A549 (cell line): ENCODE results near the gene PAPPA2.

Experiments
- ATOH8 ChIP-seq: fragments of 250-450 bp; sonication (Bioruptor Pico); IDR thresholded peaks from 2 replicates; pipeline ENCODE4 v1.5.0; 2020; ENCODE audit warnings: low read depth, mild to moderate bottlenecking, moderate library complexity
- BHLHE40 ChIP-seq: IDR thresholded peaks from 2 replicates; pipeline ENCODE4 v1.6.1; 2012; ENCODE audit warnings: low read depth, low read length, inconsistent platforms
- CEBPB ChIP-seq, 2 experiments: fragments of >200 bp in 1 of 2; sonication (Bioruptor Twin) in 1 of 2; formaldehyde crosslinking in 1 of 2; IDR thresholded peaks; 2 replicates each; pipeline ENCODE4 v1.6.1; 2012 to 2016
- CHD2 ChIP-seq: fragments of 150-350 bp; IDR thresholded peaks from 2 replicates; pipeline ENCODE4 v1.6.1; 2014; ENCODE audit warnings: low read length; ENCODE audit not compliant: partially characterized antibody
- CTCF ChIP-seq: fragments of >200 bp; sonication (Bioruptor Twin); formaldehyde crosslinking; IDR thresholded peaks from 3 replicates; pipeline ENCODE4 v1.5.1; 2016
- E2F6 ChIP-seq: IDR thresholded peaks from 2 replicates; pipeline ENCODE4 v1.6.1; 2012; ENCODE audit warnings: low read depth, borderline replicate concordance
- HDAC2 ChIP-seq: fragments of 200-600 bp; sonication (generic); IDR thresholded peaks from 2 replicates; pipeline ENCODE4 v1.6.1; 2016
- KDM1A ChIP-seq: fragments of 200-600 bp; sonication (generic); IDR thresholded peaks from 2 replicates; pipeline ENCODE4 v1.6.1; 2016; ENCODE audit warnings: low read depth, mild to moderate bottlenecking
- MAX ChIP-seq: IDR thresholded peaks from 2 replicates; pipeline ENCODE4 v1.6.1; 2012
- PHF8 ChIP-seq: fragments of 200-600 bp; sonication (generic); IDR thresholded peaks from 2 replicates; pipeline ENCODE4 v1.6.1; 2016; ENCODE audit warnings: low read depth, mild to moderate bottlenecking, antibody characterized with exemption, moderate library complexity, borderline replicate concordance
- POLR2A ChIP-seq: IDR thresholded peaks from 2 replicates; pipeline ENCODE4 v1.6.1; 2012; ENCODE audit warnings: mild to moderate bottlenecking, low read length
- RFX5 ChIP-seq: fragments of 450-650 bp; IDR thresholded peaks from 2 replicates; pipeline ENCODE4 v1.7.1; 2014; ENCODE audit warnings: antibody characterized with exemption, mild to moderate bottlenecking, moderate library complexity
- TF ChIP-seq, protein P1 (sequence below): fragments of >200 bp; sonication (Bioruptor Twin); formaldehyde crosslinking; IDR thresholded peaks from 2 replicates; pipeline ENCODE4 v1.6.1; 2016

- TF ChIP-seq CTCF = no peak
- no peak for TF ChIP-seq POLR2A
- TF ChIP-seq PHF8 = no peak
- no peak for TF ChIP-seq RFX5
- TF ChIP-seq E2F6 = no peak
- TF ChIP-seq CEBPB (IDR thresholded peaks at IDR 0.05) = no peak
- TF ChIP-seq MAX = no peak
- TF ChIP-seq, protein P1, sequence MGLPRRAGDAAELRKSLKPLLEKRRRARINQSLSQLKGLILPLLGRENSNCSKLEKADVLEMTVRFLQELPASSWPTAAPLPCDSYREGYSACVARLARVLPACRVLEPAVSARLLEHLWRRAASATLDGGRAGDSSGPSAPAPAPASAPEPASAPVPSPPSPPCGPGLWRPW = no peak
- TF ChIP-seq BHLHE40 = no peak
- TF ChIP-seq CHD2 = no peak
- TF ChIP-seq KDM1A = no peak
- TF ChIP-seq ATOH8 (CRISPR knock-in tag) = no peak
- no peak for TF ChIP-seq HDAC2
These were observed 38.6 kb downstream of the PAPPA2 start for GRCh38 chr1:176501599-176501998.
